Activated CD8-positive, alpha-beta memory T cell treated with anti-CD3 and anti-CD28 coated beads, Interleukin-2, amount 10 ng/mL, durations not matched to agents 7 days and 5 days (primary cell): ENCODE measurements around the gene CTDSPL. TPM values are rescaled to one million over a fixed set of nuclear protein-coding genes. Genes with fewer than 3 reads are reported as not detected.
"Not testable (repeated sequence)": the region's sequence is repeated elsewhere in the genome, so short reads cannot be mapped to it uniquely, and the experiment has no call there.

Experiments
- ATAC-seq: fragments of 150-1000 bp; cut with Tn5 transposase; one replicate; pipeline ENCODE4 v1.10.0; 2021; ENCODE audit warnings: moderate library complexity
- CTCF ChIA-PET: fragments of 350-600 bp; sonication (Branson Sonifier 250); formaldehyde crosslinking; loops from one replicate; lab custom pipeline; 2021; ENCODE audit warnings: antibody characterized with exemption; lab: Charles Lee
- DNase-seq: peaks from one replicate; pipeline ENCODE4 v3.0.0-alpha.2; 2020
- H3K27ac Mint-ChIP-seq: one replicate; pipeline ENCODE4 v1.8.0; 2021; ENCODE audit warnings: mild to moderate bottlenecking, mixed read lengths
- H3K27me3 Mint-ChIP-seq: one replicate; pipeline ENCODE4 v1.8.0; 2021; ENCODE audit warnings: mixed read lengths
- H3K36me3 Mint-ChIP-seq: one replicate; pipeline ENCODE4 v1.8.0; 2021; ENCODE audit warnings: mild to moderate bottlenecking, mixed read lengths
- H3K4me1 Mint-ChIP-seq: one replicate; pipeline ENCODE4 v1.8.0; 2021; ENCODE audit warnings: mixed read lengths
- H3K4me3 Mint-ChIP-seq: one replicate; pipeline ENCODE4 v1.8.0; 2021; ENCODE audit warnings: mild to moderate bottlenecking, moderate library complexity, mixed read lengths
- H3K9me3 Mint-ChIP-seq: one replicate; pipeline ENCODE4 v1.8.0; 2022; ENCODE audit warnings: low read depth, mixed read lengths
- total RNA-seq, 2 experiments: library from RNA; stranded (reverse); gene quantifications; one replicate each; pipeline ENCODE4 v1.2.3, GENCODE V29; 2021

The CTDSPL gene
- total RNA-seq, 2 experiments from 2014 or later: 4.7 to 8.5 TPM

DNA sequence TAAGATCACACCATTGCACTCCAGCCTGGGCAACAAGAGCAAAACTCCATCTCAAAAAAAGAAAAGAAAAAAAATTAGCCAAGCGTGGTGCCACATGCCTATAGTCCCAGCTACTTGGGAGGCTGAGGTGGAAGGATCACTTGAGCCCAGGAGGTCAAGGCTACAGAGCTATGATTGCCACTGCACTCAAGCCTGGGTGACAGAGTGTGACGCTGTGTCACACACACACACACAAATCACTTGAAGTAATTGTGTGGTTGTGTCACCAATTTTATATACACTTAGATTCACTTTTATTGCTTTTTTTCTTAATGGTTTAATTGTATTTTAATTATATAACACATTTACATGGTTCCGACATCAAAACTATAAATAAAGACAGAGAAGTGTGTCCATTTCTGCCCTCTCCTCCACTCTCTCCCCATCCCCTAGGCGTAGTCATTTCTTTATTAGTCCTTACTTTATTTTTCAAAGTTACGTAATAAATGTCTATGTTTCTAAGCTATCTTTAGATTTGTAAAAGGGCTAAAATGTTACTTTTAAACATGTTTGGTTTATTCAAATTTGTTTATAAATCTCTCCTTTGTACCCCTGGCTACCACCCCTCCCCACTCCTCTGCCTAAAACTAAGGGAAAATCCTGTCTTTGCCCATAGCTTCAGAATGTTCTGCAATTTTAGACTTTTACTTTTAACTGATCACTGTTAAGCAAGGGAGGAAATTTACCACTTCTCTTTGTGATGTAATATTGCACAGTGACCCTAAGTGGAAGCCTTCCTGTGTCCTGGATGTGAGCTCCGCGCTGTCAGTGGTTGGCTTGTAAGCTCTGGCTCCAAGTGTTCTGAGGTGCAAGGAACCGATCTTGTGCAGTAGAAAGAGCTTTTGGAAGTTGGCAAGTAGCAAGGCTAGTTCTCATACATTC is 118.1 kb downstream of the CTDSPL start:
- CTCF ChIA-PET: interaction anchor here (0.8 to 10.3 kb wide), 5 partner anchors 9 to 125 kb away, joined by 3 to 61 read pairs (median 4); no protein-coding TSS in a partner anchor
- no peaks in the 10 kb centered on the region for H3K36me3 Mint-ChIP-seq

DNA sequence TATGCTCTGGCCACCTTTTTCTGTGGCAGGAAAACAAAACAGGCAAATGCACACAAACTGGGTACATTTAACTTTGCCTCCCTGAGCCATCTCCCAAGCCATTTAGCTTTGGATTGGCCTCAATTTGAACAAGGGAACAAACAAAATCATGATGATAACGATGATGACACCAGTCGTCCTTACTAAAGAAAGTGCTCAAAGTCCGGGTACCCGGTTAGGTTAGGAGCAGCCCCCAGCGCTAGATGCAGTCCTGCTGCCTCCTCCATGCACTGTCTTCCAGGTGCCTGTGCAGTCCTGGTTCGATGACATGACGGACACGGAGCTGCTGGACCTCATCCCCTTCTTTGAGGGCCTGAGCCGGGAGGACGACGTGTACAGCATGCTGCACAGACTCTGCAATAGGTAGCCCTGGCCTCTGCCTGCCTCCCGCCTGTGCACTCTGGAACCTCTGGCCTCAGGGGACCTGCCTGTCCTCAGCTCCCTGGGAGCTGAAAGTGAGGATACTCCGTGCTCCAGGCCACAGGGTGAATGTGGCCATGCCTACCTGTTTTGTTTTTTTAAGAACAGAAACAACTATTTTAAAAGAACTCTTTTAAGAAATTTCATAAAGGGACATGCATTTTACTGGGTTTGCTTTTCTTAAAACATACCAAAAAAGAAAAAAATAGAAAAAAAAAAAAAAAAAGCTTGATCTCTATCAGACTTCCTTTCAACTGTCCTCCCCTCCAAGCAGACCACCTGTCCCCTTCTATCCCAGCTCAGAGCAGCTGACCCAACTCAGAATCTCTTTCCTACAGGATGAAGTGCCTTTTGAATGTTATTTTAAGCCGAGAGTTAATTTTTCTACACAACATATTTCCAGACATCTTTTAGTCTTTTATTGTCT is 119.0 kb downstream of the CTDSPL start:
- H3K36me3 Mint-ChIP-seq: no peaks in the 10 kb centered on the region
- H3K9me3 Mint-ChIP-seq: no peaks in the 10 kb centered on the region
- DNase-seq (no peak), ATAC-seq (no peak)
- no peak overlapping the region for H3K27ac Mint-ChIP-seq
- H3K4me1 Mint-ChIP-seq: no peaks in the 10 kb centered on the region
- H3K27me3 Mint-ChIP-seq: peaks cover 7% of the 10 kb centered on the region
- H3K4me3 Mint-ChIP-seq: no peak overlapping the region
- CTCF ChIA-PET: interaction anchor here (0.8 to 10.3 kb wide), 7 partner anchors 10 to 126 kb away, joined by 3 to 61 read pairs (median 4); no protein-coding TSS in a partner anchor

More for the DNA sequence above, 118.1 kb downstream of the CTDSPL start:
- DNase-seq (no peak), ATAC-seq (no peak)
- Mint-ChIP-seq H3K4me3 (no peak overlapping the region), H3K27me3 (peaks cover 7% of the 10 kb centered on the region), H3K27ac (no peak overlapping the region), H3K9me3 (no peaks in the 10 kb centered on the region), H3K4me1 (peaks cover 3% of the 10 kb centered on the region)

DNA sequence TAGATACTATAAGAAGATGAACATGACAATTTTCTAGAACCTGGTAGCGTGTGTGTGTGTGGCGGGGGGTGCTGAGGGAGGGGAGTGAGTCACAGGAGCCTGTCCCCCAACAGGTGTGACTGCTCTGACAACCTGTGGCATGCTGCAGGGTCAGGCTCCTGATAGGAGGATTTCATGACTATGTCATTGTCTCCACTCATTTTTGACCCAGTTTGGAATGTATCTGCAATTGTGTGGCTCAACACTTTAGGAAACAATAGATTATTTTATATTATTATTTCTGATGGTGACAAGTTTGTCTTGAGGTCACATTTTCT is 119.6 kb downstream of the CTDSPL start:
- CTCF ChIA-PET: interaction anchor here (1.1 to 10.3 kb wide), 6 partner anchors 11 to 126 kb away, joined by 3 to 61 read pairs (median 4); no protein-coding TSS in a partner anchor
- Mint-ChIP-seq H3K27me3 (peaks cover 7% of the 10 kb centered on the region), H3K36me3 (no peaks in the 10 kb centered on the region), H3K9me3 (no peaks in the 10 kb centered on the region), H3K4me3 (no peak overlapping the region), H3K27ac (no peak overlapping the region), H3K4me1 (no peaks in the 10 kb centered on the region)
- DNase-seq (no peak), ATAC-seq (no peak)

DNA sequence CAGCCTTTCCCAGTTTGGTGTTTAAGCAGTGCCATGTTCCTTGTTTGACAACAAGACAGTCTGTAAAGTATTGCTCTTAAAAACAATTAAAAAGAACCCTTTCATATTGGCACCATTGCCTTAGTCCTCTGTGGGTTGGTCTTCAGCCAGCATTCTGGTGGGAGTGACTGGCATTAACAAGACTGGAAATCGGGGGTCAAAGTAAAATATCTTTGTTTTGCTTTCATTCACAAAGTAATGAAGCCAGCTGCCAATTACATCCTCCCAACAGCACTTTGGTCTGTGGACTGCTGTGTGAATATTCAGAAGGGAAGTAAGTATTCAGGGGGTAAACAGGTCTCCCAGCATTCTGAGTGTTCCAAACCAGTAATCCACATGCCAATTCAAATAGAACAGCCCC is 120.7 kb downstream of the CTDSPL start:
- Mint-ChIP-seq H3K36me3 (no peaks in the 10 kb centered on the region), H3K27me3 (peaks cover 7% of the 10 kb centered on the region), H3K9me3 (no peaks in the 10 kb centered on the region), H3K4me1 (no peaks in the 10 kb centered on the region), H3K27ac (no peak overlapping the region), H3K4me3 (no peak overlapping the region)
- DNase-seq (no peak), ATAC-seq (no peak)
- CTCF ChIA-PET: interaction anchor here (0.5 to 10.3 kb wide), 6 partner anchors 12 to 389 kb away, joined by 3 to 61 read pairs (median 4); no protein-coding TSS in a partner anchor

DNA sequence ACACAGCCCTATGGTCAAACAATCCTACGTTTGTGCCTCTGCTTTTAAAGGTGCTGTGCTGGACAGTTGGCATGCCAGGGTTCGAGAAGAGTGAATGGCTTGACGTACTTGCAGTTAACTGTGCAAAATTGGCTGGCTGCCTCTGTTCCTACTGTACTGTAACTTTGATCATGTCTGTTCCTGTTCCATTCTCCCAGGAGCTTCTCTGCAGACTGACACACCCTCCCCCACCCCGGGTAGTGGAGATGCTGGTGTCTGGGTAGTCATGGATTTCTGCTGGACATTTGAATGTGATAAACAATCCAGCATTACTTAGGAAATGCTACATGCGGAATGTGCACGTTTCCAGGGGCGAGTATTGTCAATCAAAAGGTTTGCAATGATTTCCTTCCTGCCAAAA is 122.4 kb downstream of the CTDSPL start:
- no peak for ATAC-seq
- H3K27me3 Mint-ChIP-seq: peaks cover 5% of the 10 kb centered on the region
- no peak for DNase-seq
- no peak overlapping the region for H3K27ac Mint-ChIP-seq
- no peaks in the 10 kb centered on the region for H3K36me3 Mint-ChIP-seq
- CTCF ChIA-PET: interaction anchor here (1.3 to 3.8 kb wide), 2 partner anchors 10 to 17 kb away, joined by 4 to 26 read pairs; no protein-coding TSS in a partner anchor
- H3K4me3 Mint-ChIP-seq: no peak overlapping the region
- no peaks in the 10 kb centered on the region for H3K4me1 Mint-ChIP-seq
- H3K9me3 Mint-ChIP-seq: no peaks in the 10 kb centered on the region

DNA sequence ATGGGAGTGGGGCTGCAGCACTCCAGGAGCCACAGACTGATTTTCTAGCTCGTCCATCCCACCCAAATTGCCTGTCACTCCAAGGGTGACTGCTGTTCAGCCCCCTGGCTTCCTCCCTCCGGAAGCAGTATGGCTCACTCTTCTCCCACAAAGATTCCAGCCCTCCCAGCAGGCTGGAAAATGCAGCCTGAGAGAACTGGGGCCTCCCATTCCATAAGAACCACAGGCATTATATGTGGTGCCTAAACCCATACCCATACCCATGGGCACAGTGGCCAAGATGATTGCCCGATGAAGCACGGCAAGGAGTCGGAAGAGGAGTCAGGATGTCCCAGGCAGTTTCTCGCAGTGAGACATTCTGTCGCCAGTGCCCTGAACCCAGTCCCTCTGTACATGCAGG is 122.9 kb downstream of the CTDSPL start:
- Mint-ChIP-seq H3K27ac (no peak overlapping the region), H3K36me3 (no peaks in the 10 kb centered on the region), H3K4me1 (no peaks in the 10 kb centered on the region), H3K27me3 (peaks cover 4% of the 10 kb centered on the region), H3K9me3 (no peaks in the 10 kb centered on the region), H3K4me3 (no peak overlapping the region)
- DNase-seq (no peak), ATAC-seq (no peak)
- CTCF ChIA-PET: interaction anchor here (1.3 to 3.8 kb wide), 2 partner anchors 10 to 17 kb away, joined by 4 to 26 read pairs; no protein-coding TSS in a partner anchor

DNA sequence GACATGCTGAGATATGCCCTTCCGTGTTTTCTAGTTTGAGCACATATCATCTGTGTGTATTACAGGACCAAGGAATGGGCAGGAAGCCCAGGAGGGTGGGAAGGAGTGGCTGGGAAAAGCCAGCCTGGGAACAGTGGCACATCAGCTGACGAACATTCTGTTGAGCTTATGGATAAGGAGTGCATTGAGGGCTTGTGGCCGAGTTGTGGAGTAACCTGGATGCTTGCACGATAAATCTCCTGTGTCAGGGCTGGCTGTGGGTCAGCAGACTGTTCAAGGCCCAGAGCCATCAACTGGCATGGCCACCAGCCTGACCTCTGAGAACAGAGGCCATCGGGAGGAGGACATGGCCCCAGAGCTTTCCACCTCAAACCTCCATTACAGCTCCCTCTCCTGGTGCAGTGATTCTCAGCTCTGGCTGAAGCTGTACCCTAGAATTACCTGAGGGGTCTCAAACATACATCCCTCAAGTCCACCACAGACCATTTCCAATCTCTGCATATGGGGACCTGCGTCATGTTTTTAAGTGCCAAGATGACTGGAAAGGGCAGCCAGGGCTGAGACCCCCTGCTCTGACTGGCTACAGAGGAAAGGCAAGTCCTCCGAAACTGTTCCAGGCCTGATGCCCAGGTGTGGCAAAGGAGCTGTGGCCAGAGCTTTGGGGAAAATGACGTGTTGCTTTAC is 124.1 kb downstream of the CTDSPL start:
- Mint-ChIP-seq H3K9me3 (no peaks in the 10 kb centered on the region), H3K27me3 (no peaks in the 10 kb centered on the region), H3K4me1 (no peaks in the 10 kb centered on the region), H3K36me3 (no peaks in the 10 kb centered on the region), H3K27ac (no peak overlapping the region), H3K4me3 (no peak overlapping the region)
- no peak for DNase-seq
- CTCF ChIA-PET: interaction anchor here (1.0 to 3.8 kb wide), 3 partner anchors 11 to 18 kb away, joined by 4 to 26 read pairs (median 9); no protein-coding TSS in a partner anchor
- ATAC-seq: no peak

DNA sequence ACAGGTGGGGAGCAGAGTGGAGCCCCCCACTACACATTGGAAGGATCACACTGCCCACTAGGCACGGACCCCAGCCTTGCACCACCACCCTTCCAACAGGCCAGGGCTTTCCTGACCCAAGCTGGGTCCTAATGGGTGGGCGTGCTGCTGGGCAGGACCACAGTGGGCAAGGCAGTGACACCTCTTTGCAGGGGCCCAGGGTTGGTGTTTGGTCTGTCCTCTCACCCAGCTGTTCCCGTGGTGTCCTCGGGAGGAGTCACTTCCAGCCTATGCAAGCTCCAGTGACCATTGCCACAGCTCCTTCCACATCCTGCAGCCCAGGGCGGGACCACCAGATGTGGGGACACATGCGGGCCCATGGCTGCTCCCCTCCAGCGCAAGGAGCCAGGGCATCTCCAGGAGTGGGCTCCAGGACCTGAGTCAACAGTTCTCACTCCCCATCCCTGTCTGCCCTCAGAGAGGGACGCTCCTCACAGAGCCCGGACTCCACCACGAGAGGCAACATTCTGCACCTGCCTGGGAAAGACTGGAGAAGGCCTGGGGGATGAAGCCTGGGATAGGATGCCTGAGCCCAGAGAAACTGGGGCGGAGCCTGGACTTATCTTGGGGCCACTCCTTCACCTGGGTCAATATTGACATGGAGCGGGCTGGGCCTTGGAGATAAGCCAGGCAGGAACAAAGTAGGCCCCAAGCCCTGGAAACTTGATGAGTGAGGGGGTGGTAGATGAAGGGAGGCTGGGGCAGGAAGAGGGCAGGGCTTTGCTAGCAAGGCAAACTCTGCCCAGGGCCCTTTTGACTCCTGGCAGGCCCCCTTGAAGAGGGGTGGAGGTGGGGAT is 125.0 kb downstream of the CTDSPL start:
- Mint-ChIP-seq H3K4me3 (no peak overlapping the region), H3K36me3 (no peaks in the 10 kb centered on the region), H3K27me3 (no peaks in the 10 kb centered on the region), H3K9me3 (no peaks in the 10 kb centered on the region), H3K27ac (no peak overlapping the region), H3K4me1 (no peaks in the 10 kb centered on the region)
- DNase-seq: no peak
- CTCF ChIA-PET: interaction anchor here (0.8 to 3.8 kb wide), 5 partner anchors 10 to 19 kb away, joined by 3 to 26 read pairs (median 4); no protein-coding TSS in a partner anchor
- ATAC-seq: no peak

DNA sequence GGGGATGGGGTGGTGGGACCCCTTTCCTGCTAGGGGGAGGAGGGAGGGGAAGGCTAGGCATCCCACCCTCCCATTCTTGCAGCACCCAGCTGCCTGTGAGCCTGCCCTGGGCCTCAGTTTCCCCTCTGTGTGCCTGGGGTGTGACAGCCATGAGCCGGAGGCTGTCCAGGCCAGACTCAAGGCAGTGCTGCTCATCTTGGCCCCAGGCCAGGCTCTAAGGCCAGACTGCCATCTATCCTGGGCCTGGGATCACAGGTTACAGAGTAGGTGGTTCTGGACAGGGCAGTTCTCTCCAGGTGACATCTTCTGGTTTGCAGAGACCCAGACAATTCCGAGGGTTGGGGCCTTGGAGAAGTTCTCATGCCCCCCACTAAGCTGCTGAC is 125.6 kb downstream of the CTDSPL start:
- Mint-ChIP-seq H3K9me3 (no peaks in the 10 kb centered on the region), H3K27ac (no peak overlapping the region), H3K4me1 (no peaks in the 10 kb centered on the region), H3K36me3 (no peaks in the 10 kb centered on the region), H3K27me3 (no peaks in the 10 kb centered on the region), H3K4me3 (no peak overlapping the region)
- CTCF ChIA-PET: interaction anchor here (0.8 to 1.9 kb wide), 3 partner anchors 10 to 16 kb away, joined by 3 to 9 read pairs (median 4); no protein-coding TSS in a partner anchor
- ATAC-seq: no peak
- no peak for DNase-seq

DNA sequence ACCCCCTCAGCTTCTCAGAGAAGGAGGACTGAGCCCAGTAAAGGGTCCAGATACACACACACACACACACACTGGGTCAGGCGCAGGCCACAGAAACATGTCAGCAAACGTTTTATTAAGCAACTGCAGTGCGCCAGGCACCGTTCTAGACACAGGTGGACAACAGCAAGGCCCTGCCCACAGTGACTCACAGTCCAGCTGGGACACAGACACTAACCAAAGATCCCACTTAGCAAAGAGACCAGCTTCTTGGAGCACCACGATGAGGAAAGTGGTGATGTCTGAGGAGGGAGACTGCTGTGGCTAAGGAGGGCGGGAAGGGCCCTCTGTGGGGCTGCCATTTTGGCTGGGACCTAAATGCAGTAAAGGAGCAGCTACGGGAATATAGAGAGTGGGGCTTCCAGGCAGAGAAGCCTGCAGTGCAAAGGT is 126.1 kb downstream of the CTDSPL start:
- CTCF ChIA-PET: interaction anchor here (1.4 to 1.9 kb wide), 2 partner anchors 9 to 16 kb away, joined by 4 to 9 read pairs; no protein-coding TSS in a partner anchor
- H3K27me3 Mint-ChIP-seq: no peaks in the 10 kb centered on the region
- no peak for ATAC-seq
- H3K9me3 Mint-ChIP-seq: no peaks in the 10 kb centered on the region
- H3K36me3 Mint-ChIP-seq: no peaks in the 10 kb centered on the region
- DNase-seq: no peak
- no peaks in the 10 kb centered on the region for H3K4me1 Mint-ChIP-seq
- H3K4me3 Mint-ChIP-seq: no peak overlapping the region
- no peak overlapping the region for H3K27ac Mint-ChIP-seq

DNA sequence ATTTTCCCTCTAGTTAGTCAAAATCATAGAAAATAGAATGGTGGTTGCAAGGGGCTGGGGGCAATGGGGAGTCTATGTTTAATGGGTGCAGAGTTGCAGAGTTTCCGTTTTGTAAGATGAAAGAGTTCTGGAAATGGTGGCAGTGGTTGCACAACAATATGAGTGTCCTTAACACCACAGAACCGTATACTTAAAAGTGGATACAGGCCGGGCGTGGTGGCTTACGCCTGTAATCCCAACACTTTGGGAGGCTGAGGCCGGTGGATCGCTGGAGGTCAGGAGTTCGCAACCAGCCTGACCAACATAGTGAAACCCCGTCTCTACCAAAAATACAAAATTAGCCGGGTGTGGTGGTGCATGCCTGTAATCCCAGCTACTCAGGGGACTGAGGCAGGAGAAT is 126.7 kb downstream of the CTDSPL start:
- not testable (repeated sequence) for ATAC-seq, H3K27me3 Mint-ChIP-seq, H3K4me3 Mint-ChIP-seq, H3K27ac Mint-ChIP-seq, H3K36me3 Mint-ChIP-seq, DNase-seq, H3K4me1 Mint-ChIP-seq, H3K9me3 Mint-ChIP-seq
- CTCF ChIA-PET: interaction anchor here (1.4 kb wide), 1 partner anchor 15 kb away, joined by 4 read pairs; no protein-coding TSS in a partner anchor
